Smooth muscle cell (in vitro differentiated cells): Measurements from ENCODE around the gene ZNF835. TPM values are rescaled to one million over a fixed set of nuclear protein-coding genes. Genes with fewer than 3 reads are reported as not detected.

Experiments used
- DNase-seq: peaks from one replicate; lab custom pipeline; 2025; ENCODE audit not compliant: unreplicated experiment; lab: John Stamatoyannopoulos, UW
- H2AFZ ChIP-seq: fragments of 200-600 bp; sonication (generic); 2 replicates; pipeline ENCODE4 v1.6.0; 2016; ENCODE audit warnings: antibody characterized with exemption, low read depth, mild to moderate bottlenecking
- H3F3A ChIP-seq: fragments of 200-600 bp; sonication (generic); 2 replicates; pipeline ENCODE4 v1.6.0; 2017; ENCODE audit warnings: antibody characterized with exemption, low read depth
- H3K27ac ChIP-seq: fragments of 200-600 bp; sonication (generic); 2 replicates; pipeline ENCODE4 v1.5.1; 2016; ENCODE audit warnings: low read depth, mild to moderate bottlenecking
- H3K27me3 ChIP-seq: fragments of 200-600 bp; sonication (generic); 2 replicates; pipeline ENCODE4 v1.6.1; 2016; ENCODE audit warnings: low read depth, mild to moderate bottlenecking
- H3K36me3 ChIP-seq: fragments of 200-600 bp; sonication (generic); 2 replicates; pipeline ENCODE4 v1.5.1; 2016; ENCODE audit warnings: low read depth
- H3K4me1 ChIP-seq: fragments of 200-600 bp; sonication (generic); 2 replicates; pipeline ENCODE4 v1.5.1; 2016; ENCODE audit warnings: low read depth
- H3K4me2 ChIP-seq: fragments of 200-600 bp; sonication (generic); 2 replicates; pipeline ENCODE4 v1.6.0; 2016; ENCODE audit warnings: mild to moderate bottlenecking
- H3K4me3 ChIP-seq: fragments of 200-600 bp; sonication (generic); 2 replicates; pipeline ENCODE4 v1.5.1; 2016; ENCODE audit warnings: mild to moderate bottlenecking
- H3K79me2 ChIP-seq: fragments of 200-600 bp; sonication (generic); 2 replicates; pipeline ENCODE4 v1.6.0; 2016; ENCODE audit warnings: low read depth, mild to moderate bottlenecking
- H3K9ac ChIP-seq: fragments of 200-600 bp; sonication (generic); 2 replicates; pipeline ENCODE4 v1.6.0; 2016; ENCODE audit warnings: low read depth
- H3K9me3 ChIP-seq: fragments of 200-600 bp; sonication (generic); replicated peaks from 2 replicates; pipeline ENCODE4 v1.5.1; 2016; ENCODE audit warnings: low read depth
- H4K20me1 ChIP-seq: fragments of 200-600 bp; sonication (generic); 2 replicates; pipeline ENCODE4 v1.6.0; 2016; ENCODE audit warnings: low read depth
- CTCF ChIP-seq: fragments of 200-600 bp; sonication (generic); IDR thresholded peaks from 2 replicates; pipeline ENCODE4 v1.5.1; 2017; ENCODE audit warnings: borderline replicate concordance, mild to moderate bottlenecking, antibody characterized with exemption; ENCODE audit not compliant: insufficient read depth, poor library complexity, severe bottlenecking
- WGBS: methylation state at CpG from one replicate; pipeline ENCODE4 v1.1.7; 2016; ENCODE audit warnings: low lambda C conversion rate; 5-methylcytosine and 5-hydroxymethylcytosine counted together
- polyA plus RNA-seq: library from polyadenylated mRNA; unstranded; fragments of >200 nt; fragmentation: Nextera tagmentation; extraction: Ambion mirVana; gene quantifications from 2 replicates; pipeline ENCODE4 v1.2.1, GENCODE V29; 2016
- total RNA-seq: library from RNA; depleted of rRNA; stranded (reverse); fragments of >200 nt; gene quantifications from 2 replicates; pipeline ENCODE4 v1.2.3, GENCODE V29; 2014

ZNF835 gene
- total RNA-seq (not detected in 2 replicates), polyA plus RNA-seq (not detected in 2 replicates)

GRCh38 chr19:56671613-56671994 lies at the start of gene ZNF835:
Gene ZNF835 (minus strand): TSS chr19:56671757. CDS start chr19:56665198, 6,559 bp downstream.
- Histone ChIP-seq H3K9me3 (no peaks in the 10 kb centered on the region), H2AFZ (no peak within 1 kb of the TSS), H3K79me2 (no peaks in the 10 kb centered on the region), H3F3A (no peaks in the 10 kb centered on the region), H3K4me3 (no peak within 1 kb of the TSS), H3K36me3 (no peaks in the 10 kb centered on the region), H3K9ac (no peak within 1 kb of the TSS), H3K4me1 (no peaks in the 10 kb centered on the region), H4K20me1 (no peaks in the 10 kb centered on the region), H3K27me3 (no peaks in the 10 kb centered on the region), H3K27ac (no peak within 1 kb of the TSS), H3K4me2 (no peak within 1 kb of the TSS)
- 94% methylated on average over 32 of the region's 32 CpGs for WGBS
- no peak for TF ChIP-seq CTCF
- no peak for DNase-seq

- Histone ChIP-seq H3K9me3 (peaks cover 12% of the 10 kb centered on the region), H3K4me3 (no peak overlapping the region), H4K20me1 (no peaks in the 10 kb centered on the region), H3K4me1 (no peaks in the 10 kb centered on the region), H3K4me2 (no peak overlapping the region), H3K9ac (no peak overlapping the region), H3K79me2 (no peaks in the 10 kb centered on the region), H3K27me3 (no peaks in the 10 kb centered on the region), H2AFZ (no peak overlapping the region), H3K27ac (no peak overlapping the region), H3F3A (no peaks in the 10 kb centered on the region), H3K36me3 (no peaks in the 10 kb centered on the region)
- DNase-seq = no peak
- TF ChIP-seq CTCF = no peak
- 71% methylated on average over 3 of the region's 3 CpGs for WGBS
These were observed 48.7 kb upstream of the ZNF835 start for GRCh38 chr19:56720281-56720680.

GRCh38 chr19:56718231-56718630 lies 46.7 kb upstream of the ZNF835 start:
- no peak overlapping the region for H3K4me3 ChIP-seq

More at GRCh38 chr19:56718231-56718630, 46.7 kb upstream of the ZNF835 start:
- Histone ChIP-seq H3K27me3 (no peaks in the 10 kb centered on the region), H3K4me1 (no peaks in the 10 kb centered on the region), H3K36me3 (no peaks in the 10 kb centered on the region), H4K20me1 (no peaks in the 10 kb centered on the region), H3K79me2 (no peaks in the 10 kb centered on the region), H2AFZ (no peak overlapping the region), H3K4me2 (no peak overlapping the region), H3K9ac (no peak overlapping the region), H3F3A (no peaks in the 10 kb centered on the region), H3K9me3 (peaks cover 9% of the 10 kb centered on the region), H3K27ac (no peak overlapping the region)
- 79% methylated on average over 6 of the region's 6 CpGs for WGBS
- TF ChIP-seq CTCF = no peak
- DNase-seq = no peak
